HG02642 (cell line): Measurements from ENCODE around the gene COA5.
A peak's percentile ranks its signal among the peaks of the same experiment; 100 is the strongest.
"Not testable (repeated sequence)": the region's sequence is repeated elsewhere in the genome, so short reads cannot be mapped to it uniquely, and the experiment has no call there.

Experiments
- ATAC-seq: cut with Tn5 transposase; IDR thresholded peaks from one replicate; pipeline ENCODE4 v1.9.1; 2021; ENCODE audit warnings: mild to moderate bottlenecking; ENCODE audit not compliant: unreplicated experiment, poor library complexity

COA5 gene

DNA sequence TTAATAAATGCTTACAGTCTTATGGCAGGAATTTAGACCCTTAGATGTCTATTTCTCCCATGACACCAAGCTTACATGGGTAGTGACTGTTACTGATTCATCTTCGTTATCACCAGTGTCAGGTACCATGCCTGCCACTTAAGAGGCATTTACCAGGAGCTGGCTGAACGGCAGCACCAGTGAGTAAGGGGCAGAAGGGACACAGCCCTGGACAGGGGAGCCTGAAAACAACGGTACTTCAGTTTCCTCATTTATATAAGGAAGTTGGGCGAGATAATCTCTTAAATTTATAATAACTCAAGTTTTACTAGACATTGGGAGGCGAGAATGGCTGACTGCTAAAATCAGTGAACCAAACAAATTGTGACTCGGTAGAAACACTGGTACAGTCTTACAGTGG is 1.2 kb downstream of the COA5 start:
- ATAC-seq: no peak

DNA sequence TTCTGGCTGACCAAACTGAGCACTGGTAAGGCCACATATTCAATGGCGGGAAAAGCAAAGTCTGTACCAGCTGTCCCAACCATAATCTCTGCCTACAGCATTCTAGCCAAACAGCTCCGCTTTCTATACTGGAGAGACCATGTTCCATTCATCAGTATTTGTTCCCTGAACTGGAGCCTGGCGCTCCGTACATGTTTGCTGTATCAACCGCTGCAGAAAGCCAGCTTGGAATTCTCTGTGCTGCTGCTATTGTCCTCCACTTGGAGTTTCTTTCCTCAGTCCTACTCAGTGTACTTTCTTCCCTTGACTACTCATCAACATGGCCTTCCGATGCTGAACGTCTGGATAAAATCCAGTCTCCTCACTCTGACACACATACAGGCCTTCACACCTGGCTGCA is 1.9 kb downstream of the COA5 start:
- ATAC-seq: no peak

DNA sequence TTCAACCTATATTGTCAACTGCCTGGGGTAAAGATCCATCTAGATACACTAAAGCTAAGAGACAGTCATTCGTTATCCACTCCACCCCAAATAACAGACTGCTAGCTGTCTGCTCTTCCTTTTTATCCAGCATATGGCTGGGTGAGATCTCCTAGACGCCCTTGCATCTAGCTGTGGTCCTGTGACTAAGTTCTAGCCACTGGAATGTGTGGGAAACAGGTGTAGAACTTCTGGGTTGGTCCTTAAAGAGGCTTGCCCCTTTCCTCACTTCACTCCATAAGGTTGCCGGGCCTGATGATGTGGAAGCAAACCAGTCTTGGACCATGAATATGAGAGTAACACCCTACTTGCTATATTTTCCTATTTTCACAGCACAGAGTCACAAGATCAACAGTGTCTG is 3.2 kb downstream of the COA5 start:
- no peak for ATAC-seq

DNA sequence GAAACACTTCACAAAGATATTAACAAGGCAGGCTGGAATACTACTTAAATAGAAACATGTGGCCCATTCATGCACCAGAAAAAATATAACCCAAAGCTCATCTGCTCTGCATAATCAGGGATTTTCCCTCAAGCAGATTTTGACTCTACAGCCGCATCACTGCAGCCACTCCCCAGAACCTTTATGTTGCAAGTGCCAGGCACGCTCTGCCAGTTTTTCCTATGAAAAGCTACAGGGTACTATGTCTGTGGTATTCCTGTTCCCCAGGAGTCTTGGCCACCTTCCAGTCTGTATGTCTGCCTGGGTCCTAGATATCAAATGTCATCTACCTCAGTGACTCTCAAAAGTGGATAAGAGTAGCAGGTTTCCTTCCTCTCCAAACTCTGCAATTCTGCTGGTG is 3.8 kb downstream of the COA5 start:
- ATAC-seq: no peak

DNA sequence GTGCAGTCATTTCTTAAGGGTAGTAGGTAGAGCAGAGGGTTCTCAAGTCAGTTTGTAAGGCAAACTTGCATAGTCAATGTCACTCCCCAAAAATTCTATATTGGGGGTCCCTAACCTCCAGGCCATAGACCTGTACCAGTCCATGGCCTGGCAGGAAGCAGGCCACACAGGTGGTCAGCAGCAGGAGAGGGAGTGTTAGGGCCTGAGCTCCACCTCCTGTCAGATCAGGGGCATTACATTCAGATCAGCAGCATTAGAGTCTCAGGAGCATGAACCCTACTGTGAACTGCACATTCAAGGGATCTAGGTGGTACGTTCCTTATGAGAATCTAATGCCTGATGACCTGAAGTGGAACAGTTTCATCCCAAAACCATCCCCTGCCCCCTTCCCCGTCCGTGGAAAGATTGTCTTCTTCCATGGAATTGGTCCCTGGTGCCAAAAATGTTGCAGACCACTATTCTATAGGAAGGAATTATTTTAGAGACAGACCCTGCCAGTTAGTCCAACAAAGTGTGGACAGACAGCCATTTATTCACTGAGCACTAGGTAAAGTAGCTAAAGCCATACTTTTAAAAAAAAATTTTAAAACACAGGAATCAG is 6.7 kb downstream of the COA5 start:
- ATAC-seq: peak; percentile 74

DNA sequence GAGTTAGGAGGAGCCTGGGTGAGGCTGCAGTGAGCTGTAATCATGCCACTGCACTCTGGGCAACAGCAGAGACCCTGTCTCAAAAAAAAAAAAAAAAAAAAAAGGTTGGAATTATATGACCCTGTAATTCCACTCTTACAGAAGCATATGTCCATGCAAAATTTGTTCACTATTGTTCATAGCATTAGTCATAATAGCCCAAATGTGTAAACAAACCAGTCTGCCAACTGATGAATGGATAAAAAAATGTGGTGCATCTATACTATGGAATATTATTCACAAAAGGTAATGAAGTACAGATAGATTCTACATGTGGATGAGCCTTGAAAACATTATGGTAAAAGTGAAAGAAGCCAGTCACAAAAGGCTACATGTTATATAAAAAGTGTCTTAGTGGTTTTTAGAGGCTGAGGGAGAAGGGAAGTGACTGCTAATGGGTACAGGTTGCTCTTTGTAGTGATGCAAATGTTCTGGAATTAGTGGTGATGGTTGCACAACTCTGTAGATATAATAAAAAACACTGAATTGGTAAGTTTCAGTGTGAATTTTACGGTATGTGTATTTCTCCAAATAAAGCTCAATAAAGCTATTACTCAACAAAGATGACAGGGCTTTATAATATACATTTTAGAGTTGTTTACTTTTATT is 9.4 kb downstream of the COA5 start:
- ATAC-seq: no peak

DNA sequence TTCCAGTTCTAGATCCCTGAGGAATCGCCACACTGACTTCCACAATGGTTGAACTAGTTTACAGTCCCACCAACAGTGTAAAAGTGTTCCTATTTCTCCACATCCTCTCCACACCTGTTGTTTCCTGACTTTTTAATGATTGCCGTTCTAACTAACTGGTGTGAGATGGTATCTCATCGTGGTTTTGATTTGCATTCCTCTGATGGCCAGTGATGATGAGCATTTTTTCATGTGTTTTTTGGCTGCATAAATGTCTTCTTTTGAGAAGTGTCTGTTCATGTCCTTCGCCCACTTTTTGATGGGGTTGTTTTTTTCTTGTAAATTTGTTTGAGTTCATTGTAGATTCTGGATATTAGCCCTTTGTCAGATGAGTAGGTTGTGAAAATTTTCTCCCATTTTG is 13.6 kb downstream of the COA5 start:
- ATAC-seq: not testable (repeated sequence)

DNA sequence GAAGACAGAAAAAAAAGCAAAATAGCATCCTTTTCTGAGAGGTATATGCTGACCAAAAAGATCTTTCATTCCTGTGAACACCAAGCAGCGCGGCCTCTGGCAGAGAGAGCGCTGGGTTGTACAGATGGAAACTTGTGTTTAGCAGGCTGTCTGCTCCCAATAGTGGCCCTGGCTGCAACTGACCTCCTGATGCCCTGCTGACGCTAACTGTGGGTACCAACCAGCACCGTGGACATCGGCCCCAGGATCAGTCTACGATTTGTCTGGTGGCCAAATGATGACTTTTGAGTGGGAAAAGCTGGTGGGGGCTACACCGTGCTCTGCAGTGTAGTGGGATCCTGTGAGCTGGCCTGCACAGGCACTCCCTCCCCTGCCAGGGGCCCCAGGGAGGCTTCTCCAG is 15.7 kb downstream of the COA5 start:
- ATAC-seq: no peak

DNA sequence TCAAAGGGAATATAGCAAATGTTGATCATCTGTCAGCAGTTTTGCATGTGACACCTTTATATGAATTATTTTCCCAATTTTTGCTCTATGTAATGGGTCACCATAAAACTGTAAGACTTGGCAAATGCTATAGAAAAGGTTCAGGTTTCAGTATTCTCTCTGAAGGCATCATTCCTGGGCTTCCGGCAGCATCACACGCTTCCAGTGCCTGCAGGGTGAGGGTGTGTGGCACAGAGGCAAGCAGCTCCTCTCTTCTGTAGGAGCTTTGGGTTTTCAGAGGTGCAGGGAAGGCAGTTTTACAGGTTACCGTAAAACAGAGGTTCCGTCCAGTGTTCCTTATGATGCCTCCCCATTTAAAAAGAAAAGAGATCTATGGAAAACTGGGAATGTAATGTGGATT is 18.8 kb downstream of the COA5 start:
- ATAC-seq: no peak

DNA sequence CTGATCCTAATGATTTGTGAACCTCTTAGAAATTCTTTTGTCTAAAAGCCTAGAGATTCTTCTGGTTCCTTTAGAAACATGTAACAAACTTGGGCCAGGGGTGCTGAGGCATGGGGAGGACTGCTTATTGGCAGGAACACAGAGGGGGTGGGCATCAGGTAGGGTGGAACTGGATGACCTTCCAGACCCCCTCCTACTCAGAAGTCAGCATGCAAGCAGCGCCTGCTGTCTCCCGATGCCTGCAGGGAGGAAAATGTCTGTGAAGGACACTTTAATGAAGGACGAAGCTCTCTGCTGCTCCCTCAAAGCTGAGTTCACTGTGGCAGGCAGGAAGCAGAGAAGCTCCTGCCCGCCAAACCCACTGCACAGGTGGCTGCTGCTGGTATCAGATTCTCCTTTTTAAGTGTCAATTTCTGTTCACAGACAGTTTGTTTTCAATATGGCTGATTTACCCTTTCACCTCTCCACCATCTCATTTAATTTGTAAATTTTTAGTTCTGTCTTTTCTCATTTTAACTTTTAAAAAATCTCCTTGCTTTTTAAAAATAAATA is 19.4 kb downstream of the COA5 start:
- no peak for ATAC-seq

DNA sequence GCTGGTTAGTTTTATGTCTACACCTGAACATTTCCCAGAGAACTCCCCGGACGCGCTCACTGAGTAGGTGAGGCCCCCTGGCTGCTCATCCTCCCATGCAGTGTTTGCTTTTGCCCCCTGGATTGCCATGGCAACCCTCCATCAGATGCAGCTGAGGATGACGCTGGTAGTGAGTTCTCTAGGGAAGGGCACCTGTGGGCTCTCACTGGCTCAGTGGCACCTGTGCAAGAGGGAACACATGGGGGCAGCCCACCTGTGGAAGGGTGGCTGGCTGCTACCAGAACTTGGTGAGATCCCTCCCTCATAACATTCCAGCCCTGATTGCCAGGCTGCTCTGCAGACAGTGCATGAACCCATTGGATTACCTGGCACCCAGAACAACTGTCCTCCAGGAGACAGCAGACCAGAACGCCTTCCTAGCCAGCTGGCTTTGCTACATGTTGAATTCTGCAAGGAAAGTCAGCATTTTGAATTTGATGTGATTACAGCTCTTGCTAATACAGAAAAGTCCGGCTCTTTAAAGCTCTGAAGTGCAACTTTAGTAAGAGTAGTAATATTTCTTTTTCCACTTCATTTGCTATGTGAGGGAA is 21.7 kb downstream of the COA5 start:
- no peak for ATAC-seq

DNA sequence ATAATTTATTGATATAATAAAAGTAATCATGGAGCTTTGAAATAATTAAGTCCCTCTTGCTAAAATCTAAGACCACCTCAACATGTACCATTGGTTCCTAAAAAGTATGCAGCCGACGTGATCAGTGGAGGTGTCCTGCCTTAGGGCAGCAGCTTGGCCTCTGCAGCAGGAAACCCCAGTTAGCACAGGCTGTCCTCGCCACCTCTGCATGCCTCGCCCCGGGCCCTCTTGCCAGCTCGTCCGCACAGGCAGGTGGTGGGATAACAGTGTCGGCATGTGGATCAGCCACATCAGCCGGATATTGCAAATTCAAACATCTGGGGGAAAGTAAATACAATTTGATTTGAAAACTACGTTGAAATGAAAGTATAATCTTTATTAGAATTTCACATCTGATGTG is 22.9 kb downstream of the COA5 start:
- ATAC-seq: no peak

DNA sequence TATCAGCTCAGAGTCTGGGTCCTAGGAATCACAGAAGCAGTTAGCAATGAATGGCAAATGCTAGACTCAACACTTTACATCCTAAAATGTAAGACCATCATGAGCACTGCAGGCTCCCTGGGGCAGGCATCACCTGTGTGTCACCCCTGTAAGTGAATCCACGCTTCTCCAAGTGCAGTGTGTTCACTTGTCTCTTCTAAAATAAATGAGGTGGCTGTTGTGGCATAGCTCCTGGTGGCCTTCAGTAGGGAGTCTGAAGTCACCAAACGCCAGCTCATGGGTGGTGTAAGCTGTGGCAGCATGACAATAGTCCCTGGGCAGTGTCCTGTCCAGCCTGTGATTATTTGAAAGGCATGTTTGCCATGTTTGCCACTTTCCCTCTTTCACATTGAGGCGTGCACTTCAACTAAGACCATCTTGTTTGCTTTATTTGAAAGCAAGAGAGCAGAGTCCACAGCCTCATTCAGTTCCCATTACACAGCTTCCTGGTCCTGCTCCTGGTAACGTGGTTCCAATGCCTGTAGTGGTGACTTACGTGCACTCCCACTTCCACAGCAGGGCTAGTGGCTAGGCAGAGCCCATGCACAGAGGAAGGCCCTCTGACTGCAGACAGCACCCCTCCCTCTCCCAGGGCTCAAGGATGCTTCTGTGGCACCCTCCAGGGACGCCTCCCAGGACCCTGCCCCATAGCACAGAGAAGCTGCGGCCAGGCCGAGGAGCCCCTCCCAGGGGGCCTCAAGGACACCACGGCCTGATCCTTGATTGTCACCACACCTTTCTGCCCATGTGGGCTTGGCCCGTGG is 24.3 kb downstream of the COA5 start:
- ATAC-seq: no peak

DNA sequence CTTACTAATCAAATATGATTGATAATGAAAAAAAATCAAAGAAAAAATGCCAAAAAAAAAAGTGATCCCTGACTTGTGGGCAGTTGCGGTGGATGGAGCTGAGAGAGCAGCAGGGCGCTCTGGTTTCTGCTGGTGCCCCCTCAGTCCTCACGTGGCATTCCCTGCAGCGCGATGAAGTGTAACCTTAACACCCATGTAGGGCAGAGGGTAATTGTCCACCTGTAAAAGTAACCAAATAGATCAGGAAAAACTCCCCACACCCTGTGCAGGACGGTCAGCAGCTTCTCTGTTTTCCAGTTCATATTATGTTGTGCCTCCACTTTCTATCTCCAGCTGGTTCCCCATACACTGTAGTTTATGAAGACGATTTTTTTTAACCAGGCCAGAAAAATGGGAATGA is 25.0 kb downstream of the COA5 start:
- no peak for ATAC-seq

DNA sequence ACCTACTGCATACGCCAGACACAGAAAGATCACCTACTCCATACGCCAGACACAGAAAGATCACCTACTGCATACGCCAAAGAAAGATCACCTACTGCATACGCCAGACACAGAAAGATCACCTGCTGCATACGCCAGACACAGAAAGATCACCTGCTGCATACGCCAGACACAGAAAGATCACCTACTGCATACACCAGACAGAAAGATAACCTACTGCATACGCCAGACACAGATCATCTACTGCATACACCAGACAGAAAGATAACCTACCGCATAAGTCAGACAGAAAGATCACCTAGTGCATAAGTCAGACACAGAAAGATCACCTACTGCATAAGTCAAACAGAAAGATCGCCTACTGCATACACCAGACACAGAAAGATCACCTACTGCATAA is 25.8 kb downstream of the COA5 start:
- ATAC-seq: no peak

DNA sequence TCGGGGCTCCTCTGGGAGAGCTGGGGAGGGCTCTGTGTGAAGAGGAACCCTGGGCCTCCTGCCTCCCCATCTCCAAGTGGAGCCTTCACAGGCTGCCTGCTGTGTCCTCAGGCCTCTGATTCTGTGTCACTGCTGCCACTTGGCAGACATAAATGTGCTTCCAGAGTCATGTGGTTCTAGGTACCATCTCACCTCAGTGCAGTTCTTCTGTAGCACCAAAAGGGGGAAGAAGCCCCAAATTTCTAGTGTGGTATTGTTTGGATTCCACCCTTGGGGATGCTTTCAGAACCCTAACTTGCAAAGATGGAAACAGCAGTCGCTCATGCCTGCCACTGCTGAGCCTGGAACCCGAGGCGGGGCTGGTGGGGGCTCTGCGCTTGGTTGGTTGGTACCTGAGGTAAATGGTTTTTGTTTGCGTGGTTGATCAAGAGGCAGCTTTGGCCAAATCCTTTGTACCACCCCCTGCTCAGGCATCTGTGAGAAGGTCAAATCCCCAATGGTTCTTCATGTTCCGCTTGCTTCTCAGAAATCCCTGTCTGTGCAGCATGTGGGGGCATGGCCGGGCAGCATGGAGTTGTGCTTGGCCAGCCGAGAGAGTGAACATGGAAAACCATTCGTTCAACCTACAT is 27.5 kb downstream of the COA5 start:
- no peak for ATAC-seq

DNA sequence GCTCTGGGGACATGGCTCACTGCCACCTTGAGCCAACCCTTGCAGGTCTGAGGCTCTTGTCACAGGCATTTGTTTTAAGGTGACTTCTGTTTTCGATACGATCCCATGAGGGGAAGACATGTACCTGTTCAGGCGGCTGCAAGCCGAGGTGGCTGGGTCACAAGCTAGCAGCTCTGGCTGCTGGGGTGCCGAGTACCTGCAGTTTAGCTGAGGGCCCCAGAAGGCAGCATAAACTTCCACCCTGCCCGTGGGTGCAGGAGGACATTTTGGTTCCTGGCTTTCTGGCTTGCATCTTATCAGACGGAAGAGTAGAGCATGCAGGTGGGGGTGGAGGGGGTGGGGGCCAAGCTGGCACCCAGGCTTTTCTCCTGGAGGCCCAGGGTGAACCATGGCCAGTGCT is 28.4 kb downstream of the COA5 start:
- no peak for ATAC-seq

DNA sequence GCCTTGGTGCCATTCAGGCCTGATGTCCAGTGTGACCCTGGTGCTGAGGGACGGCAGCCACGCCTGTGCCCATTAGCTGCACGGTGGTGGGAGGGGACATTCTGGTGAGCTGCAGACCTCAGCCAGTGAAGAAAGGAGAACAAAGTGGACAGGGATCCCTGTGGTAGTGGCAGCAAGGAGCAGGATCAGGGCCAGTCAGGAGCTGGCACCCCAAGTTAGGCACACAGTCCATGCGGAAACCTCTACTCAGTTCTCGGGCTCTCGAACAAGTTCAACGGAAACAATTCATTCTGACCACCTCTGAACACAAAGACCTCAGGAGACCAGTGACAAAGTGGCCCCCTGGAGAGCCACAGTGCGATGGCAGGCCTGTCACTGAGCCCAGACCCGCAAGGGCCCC is 30.1 kb downstream of the COA5 start:
- ATAC-seq: no peak

DNA sequence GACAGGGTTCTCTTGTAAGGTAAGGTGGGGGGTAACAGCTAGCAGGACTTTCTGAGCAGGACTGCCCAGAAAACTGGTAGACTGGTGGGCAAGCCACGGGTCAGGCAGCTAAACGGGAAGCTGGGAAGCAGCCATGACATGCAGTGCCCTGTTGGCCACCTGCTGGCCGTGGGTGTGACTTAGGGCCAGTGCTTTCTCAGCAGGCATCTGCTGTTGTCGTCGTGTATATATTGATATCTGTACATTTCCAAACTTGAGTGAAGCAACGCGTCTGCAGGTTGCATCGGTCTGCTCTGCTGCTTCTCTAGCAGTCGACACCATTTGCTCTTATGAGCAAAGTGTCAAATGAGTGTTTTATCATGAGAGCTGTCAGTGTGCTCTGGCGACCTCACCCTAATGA is 31.0 kb downstream of the COA5 start:
- ATAC-seq: no peak

DNA sequence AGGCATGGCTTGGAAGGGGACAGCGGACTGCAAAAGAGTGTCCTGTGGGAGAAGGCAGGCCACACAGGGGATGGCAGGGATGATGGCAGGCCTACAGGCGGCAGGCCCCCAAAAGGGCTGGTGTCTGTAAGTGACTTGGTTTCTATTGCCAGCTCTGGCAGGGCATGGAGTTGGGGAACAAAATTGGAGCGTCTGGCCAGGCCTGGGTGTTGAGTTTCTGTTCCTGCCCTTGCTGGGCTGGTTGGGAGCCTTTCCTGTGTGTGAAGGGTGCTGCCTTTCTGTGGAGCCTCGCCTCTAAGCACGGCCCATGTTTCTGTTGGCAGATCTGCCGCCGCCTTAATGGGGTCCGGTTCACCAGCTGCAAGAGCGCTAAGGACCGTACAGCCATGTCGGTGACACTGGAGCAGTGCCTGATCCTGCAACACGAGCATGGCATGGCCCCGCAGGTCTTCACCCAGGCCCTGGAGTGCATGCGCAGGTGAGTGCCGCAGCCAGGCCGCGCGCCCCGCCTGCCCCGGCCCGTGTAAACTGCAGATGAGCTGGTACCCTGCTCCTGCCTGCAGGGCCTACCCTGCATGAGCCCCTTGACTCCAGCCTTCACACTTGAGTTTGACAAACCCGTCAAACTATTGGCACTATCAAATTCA is 31.5 kb downstream of the COA5 start:
- no peak for ATAC-seq
